OCI-LY7 (cell line): ENCODE results near the gene TNN.

Experiments used
- EZH2phosphoT487 ChIP-seq: fragments of 200-600 bp; sonication (generic); IDR thresholded peaks from 2 replicates; pipeline ENCODE4 v1.6.1; 2018; ENCODE audit warnings: low read depth, borderline replicate concordance, mild to moderate bottlenecking, mixed run types, antibody characterized with exemption, low read length, moderate library complexity, mixed read lengths
- TF ChIP-seq, protein P1 (sequence below): fragments of 200-600 bp; sonication (generic); conservative IDR thresholded peaks from 2 replicates; pipeline ENCODE4 v1.5.1; 2014; ENCODE audit warnings: mild to moderate bottlenecking, antibody characterized with exemption, low read length, moderate library complexity, mixed read lengths

DNA sequence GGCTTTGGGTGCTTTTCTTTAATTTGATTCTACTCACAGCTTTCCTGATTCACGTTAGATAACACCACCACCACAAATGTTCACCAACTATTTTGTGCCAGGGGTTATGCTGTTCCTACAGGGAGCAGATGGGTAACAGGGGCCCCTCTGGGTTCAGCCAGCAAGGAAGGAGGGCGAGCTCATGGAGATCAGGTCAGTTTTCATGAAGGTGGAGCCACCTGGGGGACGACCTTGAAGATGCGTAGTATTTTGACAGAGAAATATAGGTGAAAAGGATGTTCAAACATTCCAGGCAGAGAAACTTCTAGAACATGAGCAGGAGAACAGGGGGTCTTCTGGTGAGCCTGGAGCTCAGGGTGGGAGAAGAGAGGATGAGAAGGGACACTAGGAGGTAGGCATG lies 96.1 kb downstream of the TNN start:
- TF ChIP-seq, protein P1, sequence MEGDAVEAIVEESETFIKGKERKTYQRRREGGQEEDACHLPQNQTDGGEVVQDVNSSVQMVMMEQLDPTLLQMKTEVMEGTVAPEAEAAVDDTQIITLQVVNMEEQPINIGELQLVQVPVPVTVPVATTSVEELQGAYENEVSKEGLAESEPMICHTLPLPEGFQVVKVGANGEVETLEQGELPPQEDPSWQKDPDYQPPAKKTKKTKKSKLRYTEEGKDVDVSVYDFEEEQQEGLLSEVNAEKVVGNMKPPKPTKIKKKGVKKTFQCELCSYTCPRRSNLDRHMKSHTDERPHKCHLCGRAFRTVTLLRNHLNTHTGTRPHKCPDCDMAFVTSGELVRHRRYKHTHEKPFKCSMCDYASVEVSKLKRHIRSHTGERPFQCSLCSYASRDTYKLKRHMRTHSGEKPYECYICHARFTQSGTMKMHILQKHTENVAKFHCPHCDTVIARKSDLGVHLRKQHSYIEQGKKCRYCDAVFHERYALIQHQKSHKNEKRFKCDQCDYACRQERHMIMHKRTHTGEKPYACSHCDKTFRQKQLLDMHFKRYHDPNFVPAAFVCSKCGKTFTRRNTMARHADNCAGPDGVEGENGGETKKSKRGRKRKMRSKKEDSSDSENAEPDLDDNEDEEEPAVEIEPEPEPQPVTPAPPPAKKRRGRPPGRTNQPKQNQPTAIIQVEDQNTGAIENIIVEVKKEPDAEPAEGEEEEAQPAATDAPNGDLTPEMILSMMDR = peak; percentile 54
- TF ChIP-seq EZH2phosphoT487 = no peak
